GM12801 (cell line): ENCODE measurements around the gene CNDP1.

ENCODE experiments used
- CTCF ChIP-seq: IDR thresholded peaks from one replicate; pipeline ENCODE4 v1.5.1; 2011; ENCODE audit warnings: control low read depth; ENCODE audit not compliant: insufficient read length; ENCODE audit errors: extremely low read depth

Gene CNDP1

GRCh38 chr18:74526488-74526887 lies 7.8 kb upstream of the CNDP1 start:
- TF ChIP-seq CTCF, result no peak

GRCh38 chr18:74528478-74528877 lies 5.8 kb upstream of the CNDP1 start:
- TF ChIP-seq CTCF, result no peak

- no peak for TF ChIP-seq CTCF
These were observed 5.4 kb upstream of the CNDP1 start for GRCh38 chr18:74528913-74529312.

GRCh38 chr18:74529378-74529777 lies 4.9 kb upstream of the CNDP1 start:
- TF ChIP-seq CTCF, result no peak

- TF ChIP-seq CTCF, result no peak
These were observed 4.3 kb upstream of the CNDP1 start for GRCh38 chr18:74529811-74530583.

- no peak for TF ChIP-seq CTCF
These were observed 3.8 kb upstream of the CNDP1 start for GRCh38 chr18:74530584-74530862.

- no peak for TF ChIP-seq CTCF
These were observed 3.3 kb upstream of the CNDP1 start for GRCh38 chr18:74531043-74531442.
